Measurements from ENCODE around the gene ARHGEF2.

DNA sequence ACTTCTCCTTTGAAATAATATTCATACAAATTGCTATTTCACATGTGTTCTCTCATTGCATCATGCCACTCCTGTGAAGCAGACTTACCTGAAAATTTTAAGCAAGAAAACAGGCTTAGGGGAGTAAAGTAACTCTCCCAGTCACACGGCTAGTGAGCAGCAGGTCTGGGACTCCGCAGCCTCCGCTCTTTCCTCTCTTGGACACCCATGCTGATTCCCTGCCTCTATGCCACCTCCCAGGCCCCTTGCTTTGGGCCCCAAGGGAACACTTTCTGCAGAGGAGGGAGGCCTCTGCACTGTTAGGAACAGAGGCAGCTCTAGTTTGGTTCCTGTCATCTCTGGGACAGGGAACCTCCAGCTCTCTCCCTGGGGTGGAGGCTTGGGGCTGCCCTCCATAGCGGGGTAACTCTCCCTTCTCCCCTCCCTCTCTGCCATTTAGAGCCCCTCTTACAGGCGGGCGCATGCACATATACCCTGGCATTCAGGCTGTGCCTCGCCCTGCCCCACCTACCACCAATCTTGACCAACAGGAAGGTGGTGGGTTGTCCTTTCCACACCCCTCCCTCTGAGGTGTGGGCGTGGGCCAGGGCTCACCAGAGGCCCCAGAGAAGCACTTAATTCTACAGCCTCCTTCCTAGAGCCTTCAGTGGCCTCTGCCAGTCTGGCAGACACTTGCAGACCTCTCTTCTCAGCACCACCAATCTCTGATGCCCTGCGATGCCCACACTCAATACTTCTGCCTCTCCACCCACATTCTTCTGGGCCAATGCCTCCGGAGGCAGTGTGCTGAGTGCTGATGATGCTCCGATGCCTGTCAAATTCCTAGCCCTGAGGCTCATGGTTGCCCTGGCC, 37.1 kb downstream of the ARHGEF2 start, which contains the start of gene RXFP4:
- TF ChIP-seq EZH2 (IDR thresholded peaks at IDR 0.05; ENCODE audit: borderline replicate concordance, insufficient read depth, low read depth, low read length, poor library complexity, severe bottlenecking): no peak
- TF ChIP-seq, protein P1, sequence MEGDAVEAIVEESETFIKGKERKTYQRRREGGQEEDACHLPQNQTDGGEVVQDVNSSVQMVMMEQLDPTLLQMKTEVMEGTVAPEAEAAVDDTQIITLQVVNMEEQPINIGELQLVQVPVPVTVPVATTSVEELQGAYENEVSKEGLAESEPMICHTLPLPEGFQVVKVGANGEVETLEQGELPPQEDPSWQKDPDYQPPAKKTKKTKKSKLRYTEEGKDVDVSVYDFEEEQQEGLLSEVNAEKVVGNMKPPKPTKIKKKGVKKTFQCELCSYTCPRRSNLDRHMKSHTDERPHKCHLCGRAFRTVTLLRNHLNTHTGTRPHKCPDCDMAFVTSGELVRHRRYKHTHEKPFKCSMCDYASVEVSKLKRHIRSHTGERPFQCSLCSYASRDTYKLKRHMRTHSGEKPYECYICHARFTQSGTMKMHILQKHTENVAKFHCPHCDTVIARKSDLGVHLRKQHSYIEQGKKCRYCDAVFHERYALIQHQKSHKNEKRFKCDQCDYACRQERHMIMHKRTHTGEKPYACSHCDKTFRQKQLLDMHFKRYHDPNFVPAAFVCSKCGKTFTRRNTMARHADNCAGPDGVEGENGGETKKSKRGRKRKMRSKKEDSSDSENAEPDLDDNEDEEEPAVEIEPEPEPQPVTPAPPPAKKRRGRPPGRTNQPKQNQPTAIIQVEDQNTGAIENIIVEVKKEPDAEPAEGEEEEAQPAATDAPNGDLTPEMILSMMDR (IDR thresholded peaks at IDR 0.05): no peak
